Fibroblast of lung (primary cell): ENCODE measurements around the gene ADRA2A. TPM values are rescaled to one million over a fixed set of nuclear protein-coding genes. Genes with fewer than 3 reads are reported as not detected.

ENCODE experiments used
- DNase-seq, 2 donors: peaks; one replicate each; pipeline versions ENCODE4 v3.0.0 to v3.0.0-alpha.2; 2010; ENCODE audit warnings: low read depth in 2 of 2
- H2AFZ ChIP-seq: 2 replicates; pipeline ENCODE4 v1.5.1; 2012; ENCODE audit warnings: low read length, control low read depth, inconsistent platforms
- H3K27ac ChIP-seq: 2 replicates; pipeline ENCODE4 v1.5.1; 2011; ENCODE audit warnings: low read length, control low read depth; ENCODE audit not compliant: insufficient read depth
- H3K27me3 ChIP-seq: 2 replicates; pipeline ENCODE4 v1.5.1; 2011; ENCODE audit warnings: mild to moderate bottlenecking, low read length; ENCODE audit not compliant: control insufficient read depth, insufficient read depth
- H3K36me3 ChIP-seq: 2 replicates; pipeline ENCODE4 v1.5.1; 2011; ENCODE audit warnings: low read length; ENCODE audit not compliant: control insufficient read depth, insufficient read depth
- H3K4me1 ChIP-seq: 2 replicates; pipeline ENCODE4 v1.5.1; 2011; ENCODE audit warnings: low read length; ENCODE audit not compliant: control insufficient read depth, insufficient read depth; ENCODE audit errors: extremely low read depth
- H3K4me2 ChIP-seq: 2 replicates; pipeline ENCODE4 v1.5.1; 2011; ENCODE audit warnings: low read length, control low read depth; ENCODE audit not compliant: insufficient read depth; ENCODE audit errors: extremely low read depth
- H3K4me3 ChIP-seq, 4 experiments: fragments of 200-600 bp in 1 of 4; sonication (generic) in 1 of 4; replicated peaks in 1 of 4; 2 replicates each; pipeline ENCODE4 v1.5.1; 2011 to 2016; ENCODE audit warnings: low read length in 4 of 4, low read depth in 3 of 4, mild to moderate bottlenecking in 3 of 4, control low read depth in 2 of 4, inconsistent platforms in 1 of 4, mixed read lengths in 1 of 4; ENCODE audit not compliant: insufficient read depth in 1 of 4; ENCODE audit errors: control extremely low read depth in 1 of 4
- H3K79me2 ChIP-seq: 2 replicates; pipeline ENCODE4 v1.5.1; 2012; ENCODE audit warnings: mild to moderate bottlenecking, low read length, inconsistent platforms; ENCODE audit not compliant: control insufficient read depth, insufficient read depth
- H3K9ac ChIP-seq: 2 replicates; pipeline ENCODE4 v1.5.1; 2011; ENCODE audit warnings: mild to moderate bottlenecking, low read length, control low read depth; ENCODE audit not compliant: insufficient read depth
- H3K9me3 ChIP-seq: 2 replicates; pipeline ENCODE4 v1.5.1; 2012; ENCODE audit warnings: low read depth, low read length; ENCODE audit not compliant: control insufficient read depth, insufficient read depth
- H4K20me1 ChIP-seq: 2 replicates; pipeline ENCODE4 v1.5.1; 2011; ENCODE audit warnings: low read length; ENCODE audit not compliant: control insufficient read depth, insufficient read depth; ENCODE audit errors: extremely low read depth
- EZH2 ChIP-seq: IDR thresholded peaks from 2 replicates; pipeline ENCODE4 v1.5.1; 2012; ENCODE audit warnings: low read length, control low read depth, mild to moderate bottlenecking; ENCODE audit errors: missing control alignments
- polyA plus RNA-seq, 2 donors: library from polyadenylated mRNA; depleted of rRNA in 1 of 2; stranded (reverse) in 1 of 2; unstranded in 1 of 2; fragments of >200 nt; gene quantifications; 2 replicates each; pipeline ENCODE4 v1.2.1, GENCODE V29; 2011 to 2012; ENCODE audit warnings: missing spikeins in 1 of 2
- total RNA-seq: library from RNA; depleted of rRNA; stranded (reverse); fragments of >200 nt; gene quantifications from 2 replicates; pipeline ENCODE4 v1.2.1, GENCODE V29; 2014
- TF ChIP-seq, protein P1 (sequence below), 2 donors: IDR thresholded peaks in 1 of 2; conservative IDR thresholded peaks in 1 of 2; 1 replicate in 1 of 2; 2 replicates in 1 of 2; pipeline ENCODE4 v1.5.1; 2011 to 2012; ENCODE audit warnings: low read length in 2 of 2, control low read depth in 1 of 2, inconsistent platforms in 1 of 2, low read depth in 1 of 2, mild to moderate bottlenecking in 1 of 2

The ADRA2A gene
- total and polyA plus RNA-seq, 2 donors (not counting 1 experiment from before 2014, with no cell fraction given), result under 0.01 to 0.02 TPM

DNA sequence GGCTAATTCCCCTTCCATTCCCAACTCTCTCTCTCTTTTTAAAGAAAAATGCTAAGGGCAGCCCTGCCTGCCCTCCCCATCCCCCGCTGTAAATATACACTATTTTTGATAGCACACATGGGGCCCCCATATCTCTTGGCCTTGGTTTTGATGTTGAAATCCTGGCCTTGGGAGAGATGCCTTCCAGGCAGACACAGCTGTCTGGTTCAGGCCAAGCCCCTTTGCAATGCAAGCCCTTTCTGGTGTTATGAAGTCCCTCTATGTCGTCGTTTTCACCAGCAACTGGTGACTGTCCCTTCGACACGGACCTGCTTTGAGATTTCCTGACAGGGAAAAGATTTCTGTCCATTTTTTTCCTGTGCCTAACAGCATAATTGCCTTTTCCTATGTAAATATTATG, 3.0 kb downstream of the ADRA2A start:
- H3K27ac ChIP-seq, result no peak overlapping the region
- H3K27me3 ChIP-seq, result peaks cover 36% of the 10 kb centered on the region
- H2AFZ ChIP-seq, result no peak overlapping the region
- TF ChIP-seq EZH2, result no peak
- TF ChIP-seq, protein P1, sequence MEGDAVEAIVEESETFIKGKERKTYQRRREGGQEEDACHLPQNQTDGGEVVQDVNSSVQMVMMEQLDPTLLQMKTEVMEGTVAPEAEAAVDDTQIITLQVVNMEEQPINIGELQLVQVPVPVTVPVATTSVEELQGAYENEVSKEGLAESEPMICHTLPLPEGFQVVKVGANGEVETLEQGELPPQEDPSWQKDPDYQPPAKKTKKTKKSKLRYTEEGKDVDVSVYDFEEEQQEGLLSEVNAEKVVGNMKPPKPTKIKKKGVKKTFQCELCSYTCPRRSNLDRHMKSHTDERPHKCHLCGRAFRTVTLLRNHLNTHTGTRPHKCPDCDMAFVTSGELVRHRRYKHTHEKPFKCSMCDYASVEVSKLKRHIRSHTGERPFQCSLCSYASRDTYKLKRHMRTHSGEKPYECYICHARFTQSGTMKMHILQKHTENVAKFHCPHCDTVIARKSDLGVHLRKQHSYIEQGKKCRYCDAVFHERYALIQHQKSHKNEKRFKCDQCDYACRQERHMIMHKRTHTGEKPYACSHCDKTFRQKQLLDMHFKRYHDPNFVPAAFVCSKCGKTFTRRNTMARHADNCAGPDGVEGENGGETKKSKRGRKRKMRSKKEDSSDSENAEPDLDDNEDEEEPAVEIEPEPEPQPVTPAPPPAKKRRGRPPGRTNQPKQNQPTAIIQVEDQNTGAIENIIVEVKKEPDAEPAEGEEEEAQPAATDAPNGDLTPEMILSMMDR (conservative IDR thresholded peaks at IDR 0.05 in 1 of 2, IDR thresholded peaks at IDR 0.05 in 1 of 2; ENCODE audit: low read depth in 1 of 2, low read length in 2 of 2), result no peak
- peaks cover 2% of the 10 kb centered on the region for H3K4me1 ChIP-seq
- no peak overlapping the region for H3K4me2 ChIP-seq
- no peak overlapping the region for H3K9ac ChIP-seq
- DNase-seq, result no peak
- no peaks in the 10 kb centered on the region for H3K79me2 ChIP-seq
- no peaks in the 10 kb centered on the region for H3K9me3 ChIP-seq
- H3K4me3 ChIP-seq, result no peak overlapping the region
- no peaks in the 10 kb centered on the region for H3K36me3 ChIP-seq
- no peaks in the 10 kb centered on the region for H4K20me1 ChIP-seq

GRCh38 chr10:111080224-111080623, 3.4 kb downstream of the ADRA2A start:
- H3K36me3 ChIP-seq, result no peaks in the 10 kb centered on the region
- no peaks in the 10 kb centered on the region for H3K79me2 ChIP-seq
- no peak overlapping the region for H3K27ac ChIP-seq
- H3K27me3 ChIP-seq, result peaks cover 33% of the 10 kb centered on the region
- H2AFZ ChIP-seq, result no peak overlapping the region
- TF ChIP-seq, protein P1 (conservative IDR thresholded peaks at IDR 0.05 in 1 of 2, IDR thresholded peaks at IDR 0.05 in 1 of 2; ENCODE audit: low read depth in 1 of 2, low read length in 2 of 2), result no peak
- no peak for TF ChIP-seq EZH2
- H4K20me1 ChIP-seq, result no peaks in the 10 kb centered on the region
- peaks cover 2% of the 10 kb centered on the region for H3K4me1 ChIP-seq
- no peak for DNase-seq
- no peak overlapping the region for H3K9ac ChIP-seq
- no peaks in the 10 kb centered on the region for H3K9me3 ChIP-seq
- no peak overlapping the region for H3K4me2 ChIP-seq
- H3K4me3 ChIP-seq, result no peak overlapping the region

DNA sequence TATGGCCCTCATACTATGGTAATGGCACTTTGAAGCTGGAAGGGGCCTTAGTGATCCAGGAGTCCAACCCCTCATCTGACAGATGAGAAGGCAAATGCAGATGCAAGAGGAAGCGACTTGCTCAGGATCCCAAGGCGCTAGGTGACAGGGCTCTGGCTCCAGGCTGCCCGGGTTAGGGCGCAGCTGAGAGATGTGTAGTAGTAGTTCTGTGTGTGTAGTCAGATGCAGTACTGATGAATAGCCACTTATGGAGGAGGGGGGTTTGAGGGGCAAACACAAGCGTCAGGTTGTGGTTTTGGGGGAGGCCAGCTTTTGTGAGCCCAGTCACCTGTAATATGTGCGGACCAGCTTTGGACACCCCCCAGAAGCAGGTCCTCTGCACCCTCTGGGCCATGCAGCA, 4.8 kb downstream of the ADRA2A start:
- Histone ChIP-seq H3K9ac (no peak overlapping the region), H3K27ac (no peak overlapping the region), H3K4me3 (no peak overlapping the region), H2AFZ (no peak overlapping the region), H3K79me2 (no peaks in the 10 kb centered on the region), H3K36me3 (no peaks in the 10 kb centered on the region), H3K4me2 (no peak overlapping the region), H4K20me1 (no peaks in the 10 kb centered on the region), H3K9me3 (no peaks in the 10 kb centered on the region), H3K27me3 (peaks cover 19% of the 10 kb centered on the region), H3K4me1 (no peaks in the 10 kb centered on the region)
- DNase-seq, result no peak
- TF ChIP-seq EZH2, result no peak
- TF ChIP-seq, protein P1 (conservative IDR thresholded peaks at IDR 0.05 in 1 of 2, IDR thresholded peaks at IDR 0.05 in 1 of 2; ENCODE audit: low read depth in 1 of 2, low read length in 2 of 2), result no peak
